ENCODE results near the gene WDFY2. TPM values are rescaled to one million over a fixed set of nuclear protein-coding genes. Genes with fewer than 3 reads are reported as not detected.

WDFY2 gene
- total RNA-seq, 1 experiment from 2014 or later: 25.7 TPM

DNA sequence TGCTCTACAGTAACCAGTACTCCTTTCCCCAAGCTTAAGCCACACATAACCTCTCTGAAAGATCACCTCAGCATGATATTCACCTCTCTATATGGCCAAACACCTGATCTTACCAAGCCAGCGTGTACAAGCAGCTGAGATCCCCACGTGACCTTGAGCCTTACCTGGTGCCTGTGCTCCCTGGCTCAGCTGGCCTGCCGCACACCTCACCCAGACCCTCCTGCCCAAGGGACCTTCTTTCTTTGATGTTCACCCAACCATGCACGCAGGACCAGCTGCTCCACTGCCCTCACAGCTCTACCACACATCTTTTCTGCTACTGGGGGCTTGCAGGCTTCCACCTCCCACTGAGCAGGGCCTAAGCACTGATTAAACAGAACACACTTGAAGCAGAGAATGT lies 210.7 kb downstream of the WDFY2 start:
- Mint-ChIP-seq H3K4me3 (no peak overlapping the region), H3K36me3 (no peaks in the 10 kb centered on the region), H3K4me1 (peaks cover 23% of the 10 kb centered on the region), H3K27me3 (ENCODE audit: low read depth) (no peaks in the 10 kb centered on the region), H3K27ac (no peak overlapping the region), H3K9me3 (no peaks in the 10 kb centered on the region)
- DNase-seq (ENCODE audit: low spot score) (no peak), ATAC-seq (no peak)
- ChIA-PET CTCF (interaction anchor here (1.3 to 3.4 kb wide), 2 partner anchors 361 to 509 kb away, joined by 3 to 33 read pairs; no protein-coding TSS in a partner anchor), POLR2A (no interaction called here)
- TF ChIP-seq NR3C1 (CRISPR knock-in tag; conservative IDR thresholded peaks at IDR 0.05; ENCODE audit: low read depth) (no peak), ATF3 (CRISPR knock-in tag; conservative IDR thresholded peaks at IDR 0.05) (no peak), ZNF317 (CRISPR knock-in tag; IDR thresholded peaks at IDR 0.05; ENCODE audit: borderline replicate concordance, low read depth) (no peak), ZMAT4 (CRISPR knock-in tag; IDR thresholded peaks at IDR 0.05) (no peak), TP53 (CRISPR knock-in tag; IDR thresholded peaks at IDR 0.05) (no peak), SP1 (CRISPR knock-in tag; conservative IDR thresholded peaks at IDR 0.05) (no peak), TCF7 (CRISPR knock-in tag; IDR thresholded peaks at IDR 0.05; ENCODE audit: low read depth) (no peak), ATF1 (CRISPR knock-in tag; IDR thresholded peaks at IDR 0.05) (no peak), ZNF512 (CRISPR knock-in tag; IDR thresholded peaks at IDR 0.05; ENCODE audit: borderline replicate concordance) (no peak), ZNF423 (CRISPR knock-in tag; IDR thresholded peaks at IDR 0.05) (no peak), ZBTB43 (CRISPR knock-in tag; IDR thresholded peaks at IDR 0.05) (no peak), NFE2L1 (CRISPR knock-in tag; IDR thresholded peaks at IDR 0.05) (no peak), FOXP1 (CRISPR knock-in tag; IDR thresholded peaks at IDR 0.05; ENCODE audit: borderline replicate concordance) (no peak), USF2 (CRISPR knock-in tag; IDR thresholded peaks at IDR 0.05) (no peak), ZNF121 (CRISPR knock-in tag; IDR thresholded peaks at IDR 0.05) (no peak)
- TF ChIP-seq, protein P1, sequence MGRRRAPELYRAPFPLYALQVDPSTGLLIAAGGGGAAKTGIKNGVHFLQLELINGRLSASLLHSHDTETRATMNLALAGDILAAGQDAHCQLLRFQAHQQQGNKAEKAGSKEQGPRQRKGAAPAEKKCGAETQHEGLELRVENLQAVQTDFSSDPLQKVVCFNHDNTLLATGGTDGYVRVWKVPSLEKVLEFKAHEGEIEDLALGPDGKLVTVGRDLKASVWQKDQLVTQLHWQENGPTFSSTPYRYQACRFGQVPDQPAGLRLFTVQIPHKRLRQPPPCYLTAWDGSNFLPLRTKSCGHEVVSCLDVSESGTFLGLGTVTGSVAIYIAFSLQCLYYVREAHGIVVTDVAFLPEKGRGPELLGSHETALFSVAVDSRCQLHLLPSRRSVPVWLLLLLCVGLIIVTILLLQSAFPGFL (CRISPR knock-in tag; IDR thresholded peaks at IDR 0.05; ENCODE audit: borderline replicate concordance): no peak
- TF ChIP-seq, protein P2, sequence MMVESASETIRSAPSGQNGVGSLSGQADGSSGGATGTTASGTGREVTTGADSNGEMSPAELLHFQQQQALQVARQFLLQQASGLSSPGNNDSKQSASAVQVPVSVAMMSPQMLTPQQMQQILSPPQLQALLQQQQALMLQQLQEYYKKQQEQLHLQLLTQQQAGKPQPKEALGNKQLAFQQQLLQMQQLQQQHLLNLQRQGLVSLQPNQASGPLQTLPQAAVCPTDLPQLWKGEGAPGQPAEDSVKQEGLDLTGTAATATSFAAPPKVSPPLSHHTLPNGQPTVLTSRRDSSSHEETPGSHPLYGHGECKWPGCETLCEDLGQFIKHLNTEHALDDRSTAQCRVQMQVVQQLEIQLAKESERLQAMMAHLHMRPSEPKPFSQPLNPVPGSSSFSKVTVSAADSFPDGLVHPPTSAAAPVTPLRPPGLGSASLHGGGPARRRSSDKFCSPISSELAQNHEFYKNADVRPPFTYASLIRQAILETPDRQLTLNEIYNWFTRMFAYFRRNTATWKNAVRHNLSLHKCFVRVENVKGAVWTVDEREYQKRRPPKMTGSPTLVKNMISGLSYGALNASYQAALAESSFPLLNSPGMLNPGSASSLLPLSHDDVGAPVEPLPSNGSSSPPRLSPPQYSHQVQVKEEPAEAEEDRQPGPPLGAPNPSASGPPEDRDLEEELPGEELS (CRISPR knock-in tag; IDR thresholded peaks at IDR 0.05): no peak
- TF ChIP-seq, protein P3, sequence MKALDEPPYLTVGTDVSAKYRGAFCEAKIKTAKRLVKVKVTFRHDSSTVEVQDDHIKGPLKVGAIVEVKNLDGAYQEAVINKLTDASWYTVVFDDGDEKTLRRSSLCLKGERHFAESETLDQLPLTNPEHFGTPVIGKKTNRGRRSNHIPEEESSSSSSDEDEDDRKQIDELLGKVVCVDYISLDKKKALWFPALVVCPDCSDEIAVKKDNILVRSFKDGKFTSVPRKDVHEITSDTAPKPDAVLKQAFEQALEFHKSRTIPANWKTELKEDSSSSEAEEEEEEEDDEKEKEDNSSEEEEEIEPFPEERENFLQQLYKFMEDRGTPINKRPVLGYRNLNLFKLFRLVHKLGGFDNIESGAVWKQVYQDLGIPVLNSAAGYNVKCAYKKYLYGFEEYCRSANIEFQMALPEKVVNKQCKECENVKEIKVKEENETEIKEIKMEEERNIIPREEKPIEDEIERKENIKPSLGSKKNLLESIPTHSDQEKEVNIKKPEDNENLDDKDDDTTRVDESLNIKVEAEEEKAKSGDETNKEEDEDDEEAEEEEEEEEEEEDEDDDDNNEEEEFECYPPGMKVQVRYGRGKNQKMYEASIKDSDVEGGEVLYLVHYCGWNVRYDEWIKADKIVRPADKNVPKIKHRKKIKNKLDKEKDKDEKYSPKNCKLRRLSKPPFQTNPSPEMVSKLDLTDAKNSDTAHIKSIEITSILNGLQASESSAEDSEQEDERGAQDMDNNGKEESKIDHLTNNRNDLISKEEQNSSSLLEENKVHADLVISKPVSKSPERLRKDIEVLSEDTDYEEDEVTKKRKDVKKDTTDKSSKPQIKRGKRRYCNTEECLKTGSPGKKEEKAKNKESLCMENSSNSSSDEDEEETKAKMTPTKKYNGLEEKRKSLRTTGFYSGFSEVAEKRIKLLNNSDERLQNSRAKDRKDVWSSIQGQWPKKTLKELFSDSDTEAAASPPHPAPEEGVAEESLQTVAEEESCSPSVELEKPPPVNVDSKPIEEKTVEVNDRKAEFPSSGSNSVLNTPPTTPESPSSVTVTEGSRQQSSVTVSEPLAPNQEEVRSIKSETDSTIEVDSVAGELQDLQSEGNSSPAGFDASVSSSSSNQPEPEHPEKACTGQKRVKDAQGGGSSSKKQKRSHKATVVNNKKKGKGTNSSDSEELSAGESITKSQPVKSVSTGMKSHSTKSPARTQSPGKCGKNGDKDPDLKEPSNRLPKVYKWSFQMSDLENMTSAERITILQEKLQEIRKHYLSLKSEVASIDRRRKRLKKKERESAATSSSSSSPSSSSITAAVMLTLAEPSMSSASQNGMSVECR (CRISPR knock-in tag; IDR thresholded peaks at IDR 0.05; ENCODE audit: borderline replicate concordance): no peak
- TF ChIP-seq, protein P4, sequence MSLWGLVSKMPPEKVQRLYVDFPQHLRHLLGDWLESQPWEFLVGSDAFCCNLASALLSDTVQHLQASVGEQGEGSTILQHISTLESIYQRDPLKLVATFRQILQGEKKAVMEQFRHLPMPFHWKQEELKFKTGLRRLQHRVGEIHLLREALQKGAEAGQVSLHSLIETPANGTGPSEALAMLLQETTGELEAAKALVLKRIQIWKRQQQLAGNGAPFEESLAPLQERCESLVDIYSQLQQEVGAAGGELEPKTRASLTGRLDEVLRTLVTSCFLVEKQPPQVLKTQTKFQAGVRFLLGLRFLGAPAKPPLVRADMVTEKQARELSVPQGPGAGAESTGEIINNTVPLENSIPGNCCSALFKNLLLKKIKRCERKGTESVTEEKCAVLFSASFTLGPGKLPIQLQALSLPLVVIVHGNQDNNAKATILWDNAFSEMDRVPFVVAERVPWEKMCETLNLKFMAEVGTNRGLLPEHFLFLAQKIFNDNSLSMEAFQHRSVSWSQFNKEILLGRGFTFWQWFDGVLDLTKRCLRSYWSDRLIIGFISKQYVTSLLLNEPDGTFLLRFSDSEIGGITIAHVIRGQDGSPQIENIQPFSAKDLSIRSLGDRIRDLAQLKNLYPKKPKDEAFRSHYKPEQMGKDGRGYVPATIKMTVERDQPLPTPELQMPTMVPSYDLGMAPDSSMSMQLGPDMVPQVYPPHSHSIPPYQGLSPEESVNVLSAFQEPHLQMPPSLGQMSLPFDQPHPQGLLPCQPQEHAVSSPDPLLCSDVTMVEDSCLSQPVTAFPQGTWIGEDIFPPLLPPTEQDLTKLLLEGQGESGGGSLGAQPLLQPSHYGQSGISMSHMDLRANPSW (CRISPR knock-in tag; conservative IDR thresholded peaks at IDR 0.05; ENCODE audit: low read depth): no peak
- TF ChIP-seq, protein P5, sequence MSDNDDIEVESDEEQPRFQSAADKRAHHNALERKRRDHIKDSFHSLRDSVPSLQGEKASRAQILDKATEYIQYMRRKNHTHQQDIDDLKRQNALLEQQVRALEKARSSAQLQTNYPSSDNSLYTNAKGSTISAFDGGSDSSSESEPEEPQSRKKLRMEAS (CRISPR knock-in tag; IDR thresholded peaks at IDR 0.05): no peak

All from WTC11 (cell line).